GM19023 (cell line): ENCODE data around the gene MTRF1L.
"Not testable (repeated sequence)": the region's sequence is repeated elsewhere in the genome, so short reads cannot be mapped to it uniquely, and the experiment has no call there.

Source experiments
- ATAC-seq: cut with Tn5 transposase; IDR thresholded peaks from one replicate; pipeline ENCODE4 v1.9.1; 2021; ENCODE audit warnings: mild to moderate bottlenecking, moderate library complexity; ENCODE audit not compliant: unreplicated experiment

Gene MTRF1L

GRCh38 chr6:152975204-152975915 lies 27.1 kb downstream of the MTRF1L start:
- no peak for ATAC-seq

- no peak for ATAC-seq
These were observed 28.6 kb downstream of the MTRF1L start for GRCh38 chr6:152973916-152974315.

- no peak for ATAC-seq
These were observed 32.7 kb downstream of the MTRF1L start for GRCh38 chr6:152969688-152970418.

GRCh38 chr6:152966168-152966894 lies 36.2 kb downstream of the MTRF1L start:
- ATAC-seq = not testable (repeated sequence)

- ATAC-seq = no peak
These were observed 43.2 kb downstream of the MTRF1L start for GRCh38 chr6:152959333-152959732.

- ATAC-seq = no peak
These were observed 44.7 kb downstream of the MTRF1L start for GRCh38 chr6:152957796-152958195.

GRCh38 chr6:152954443-152954842 lies 48.1 kb downstream of the MTRF1L start:
- no peak for ATAC-seq

GRCh38 chr6:152952866-152953509 lies 49.5 kb downstream of the MTRF1L start:
- no peak for ATAC-seq

GRCh38 chr6:152952045-152952444 lies 50.5 kb downstream of the MTRF1L start:
- no peak for ATAC-seq

GRCh38 chr6:152950240-152950639 lies 52.3 kb downstream of the MTRF1L start:
- ATAC-seq = no peak

- ATAC-seq = peak; percentile 82
These were observed 54.2 kb downstream of the MTRF1L start for GRCh38 chr6:152948150-152948768.

- no peak for ATAC-seq
These were observed 55.5 kb downstream of the MTRF1L start for GRCh38 chr6:152946995-152947394.

GRCh38 chr6:152946484-152946883 lies 56.0 kb downstream of the MTRF1L start:
- no peak for ATAC-seq

- ATAC-seq = no peak
These were observed 59.1 kb downstream of the MTRF1L start for GRCh38 chr6:152943260-152943897.

GRCh38 chr6:152942319-152942869 lies 60.1 kb downstream of the MTRF1L start:
- ATAC-seq = no peak

GRCh38 chr6:152941746-152942145 lies 60.8 kb downstream of the MTRF1L start:
- ATAC-seq = no peak
